Lower lobe of right lung (tissue), 2 donors: ENCODE data around the gene TCF4. TPM values are rescaled to one million over a fixed set of nuclear protein-coding genes. Genes with fewer than 3 reads are reported as not detected.
A peak's percentile ranks its signal among the peaks of the same experiment; 100 is the strongest.

Source experiments
- ATAC-seq, 2 donors: fragments of 200-7000 bp; cut with Tn5 transposase; one replicate each; pipeline ENCODE4 v1.9.1; 2020 to 2022; ENCODE audit warnings: mild to moderate bottlenecking in 2 of 2, moderate library complexity in 2 of 2
- DNase-seq: peaks from one replicate; pipeline ENCODE4 v3.0.0-alpha.2; 2020
- H3K27ac ChIP-seq: fragments of 200-600 bp; one replicate; pipeline ENCODE4 v1.8.0; 2022
- H3K27me3 ChIP-seq: fragments of 200-600 bp; one replicate; pipeline ENCODE4 v1.8.0; 2022; ENCODE audit warnings: low read depth
- H3K36me3 ChIP-seq: fragments of 200-600 bp; one replicate; pipeline ENCODE4 v1.8.0; 2022; ENCODE audit warnings: mild to moderate bottlenecking
- H3K4me1 ChIP-seq: fragments of 200-600 bp; one replicate; pipeline ENCODE4 v1.8.0; 2022
- H3K4me3 ChIP-seq: fragments of 200-600 bp; one replicate; pipeline ENCODE4 v1.8.0; 2022; ENCODE audit warnings: mild to moderate bottlenecking
- H3K9me3 ChIP-seq: fragments of 200-600 bp; one replicate; pipeline ENCODE4 v1.8.0; 2022
- intact Hi-C: fragments of 100-400 bp; cut with DNase I; formaldehyde crosslinking; loops from one replicate; pipeline ENCODE4 v1.11.0; 2022
- total RNA-seq: library from RNA; stranded (reverse); fragmentation: NEBNext Ultra II Directional; extraction: Animal tissue kit (Norgen Biotek cat#: 25700); gene quantifications from one replicate; pipeline ENCODE4 v1.2.1, GENCODE V29; 2021
- TF ChIP-seq, protein P1 (sequence below): fragments of 200-600 bp; IDR thresholded peaks from one replicate; pipeline ENCODE4 v1.8.0; 2022; ENCODE audit warnings: antibody characterized with exemption, mild to moderate bottlenecking
- donor health status: DM: no; HTN: yes; CAD: no; lungs with severe emphysema.

The TCF4 gene
- total RNA-seq, 1 donor from 2014 or later, result 112 TPM

DNA sequence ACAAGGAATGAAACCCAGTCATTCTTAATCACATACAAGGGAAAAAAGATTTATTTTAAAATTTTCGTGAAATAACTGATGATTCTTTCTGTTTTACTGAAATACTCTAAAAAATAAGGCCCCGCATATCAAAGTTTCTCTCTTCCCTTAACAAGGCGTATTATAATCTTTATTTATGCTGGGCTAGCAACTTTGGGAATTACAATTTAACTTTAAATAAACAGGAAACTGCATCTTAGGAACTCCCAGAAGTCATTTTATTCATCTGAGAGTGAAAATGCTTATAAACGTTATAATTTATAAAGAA lies 166.7 kb downstream of the TCF4 start:
- ATAC-seq (no peak), DNase-seq (no peak)
- TF ChIP-seq, protein P1, sequence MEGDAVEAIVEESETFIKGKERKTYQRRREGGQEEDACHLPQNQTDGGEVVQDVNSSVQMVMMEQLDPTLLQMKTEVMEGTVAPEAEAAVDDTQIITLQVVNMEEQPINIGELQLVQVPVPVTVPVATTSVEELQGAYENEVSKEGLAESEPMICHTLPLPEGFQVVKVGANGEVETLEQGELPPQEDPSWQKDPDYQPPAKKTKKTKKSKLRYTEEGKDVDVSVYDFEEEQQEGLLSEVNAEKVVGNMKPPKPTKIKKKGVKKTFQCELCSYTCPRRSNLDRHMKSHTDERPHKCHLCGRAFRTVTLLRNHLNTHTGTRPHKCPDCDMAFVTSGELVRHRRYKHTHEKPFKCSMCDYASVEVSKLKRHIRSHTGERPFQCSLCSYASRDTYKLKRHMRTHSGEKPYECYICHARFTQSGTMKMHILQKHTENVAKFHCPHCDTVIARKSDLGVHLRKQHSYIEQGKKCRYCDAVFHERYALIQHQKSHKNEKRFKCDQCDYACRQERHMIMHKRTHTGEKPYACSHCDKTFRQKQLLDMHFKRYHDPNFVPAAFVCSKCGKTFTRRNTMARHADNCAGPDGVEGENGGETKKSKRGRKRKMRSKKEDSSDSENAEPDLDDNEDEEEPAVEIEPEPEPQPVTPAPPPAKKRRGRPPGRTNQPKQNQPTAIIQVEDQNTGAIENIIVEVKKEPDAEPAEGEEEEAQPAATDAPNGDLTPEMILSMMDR, result no peak
- Histone ChIP-seq H3K36me3 (no peaks in the 10 kb centered on the region), H3K4me3 (peak overlapping the region; percentile 32), H3K27me3 (no peaks in the 10 kb centered on the region), H3K4me1 (peaks cover 21% of the 10 kb centered on the region), H3K9me3 (no peaks in the 10 kb centered on the region), H3K27ac (peak overlapping the region; percentile 66)
- intact Hi-C loops, result no loop called here

DNA sequence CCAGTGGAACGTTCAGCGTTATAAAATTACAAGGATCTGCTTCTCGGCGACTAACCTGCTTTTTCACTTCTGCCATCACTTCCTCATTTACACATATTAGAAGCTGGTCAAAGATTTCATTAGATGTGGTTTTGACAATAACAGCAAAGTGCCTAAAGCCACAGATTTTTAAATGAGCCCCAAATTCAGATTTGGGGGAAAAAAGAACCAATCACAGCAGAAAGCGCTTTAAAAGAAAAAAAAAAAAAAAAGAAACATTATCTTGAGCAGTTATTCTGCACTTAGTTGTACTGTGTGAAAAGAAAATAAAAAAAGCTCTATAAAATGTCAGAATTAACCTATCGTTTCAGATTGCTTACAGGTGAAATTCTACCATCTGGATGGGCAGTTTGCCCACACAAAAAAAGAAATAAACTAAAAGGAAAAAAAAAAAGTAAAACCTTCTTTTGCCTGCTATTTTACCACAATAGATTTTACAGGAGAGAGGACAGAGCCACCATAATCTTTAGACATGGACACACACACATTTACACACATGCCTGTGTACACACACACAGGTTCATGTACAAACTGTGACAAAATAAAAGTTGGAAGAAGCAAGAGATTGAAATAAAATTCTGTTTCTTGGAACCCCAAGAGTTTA lies 167.2 kb downstream of the TCF4 start:
- Histone ChIP-seq H3K4me3 (peak overlapping the region; percentile 32), H3K36me3 (no peaks in the 10 kb centered on the region), H3K27ac (peak overlapping the region; percentile 66), H3K27me3 (no peaks in the 10 kb centered on the region), H3K9me3 (no peaks in the 10 kb centered on the region), H3K4me1 (peaks cover 26% of the 10 kb centered on the region)
- DNase-seq, result no peak
- intact Hi-C loops, result no loop called here
- TF ChIP-seq, protein P1, result no peak
- no peak for ATAC-seq

DNA sequence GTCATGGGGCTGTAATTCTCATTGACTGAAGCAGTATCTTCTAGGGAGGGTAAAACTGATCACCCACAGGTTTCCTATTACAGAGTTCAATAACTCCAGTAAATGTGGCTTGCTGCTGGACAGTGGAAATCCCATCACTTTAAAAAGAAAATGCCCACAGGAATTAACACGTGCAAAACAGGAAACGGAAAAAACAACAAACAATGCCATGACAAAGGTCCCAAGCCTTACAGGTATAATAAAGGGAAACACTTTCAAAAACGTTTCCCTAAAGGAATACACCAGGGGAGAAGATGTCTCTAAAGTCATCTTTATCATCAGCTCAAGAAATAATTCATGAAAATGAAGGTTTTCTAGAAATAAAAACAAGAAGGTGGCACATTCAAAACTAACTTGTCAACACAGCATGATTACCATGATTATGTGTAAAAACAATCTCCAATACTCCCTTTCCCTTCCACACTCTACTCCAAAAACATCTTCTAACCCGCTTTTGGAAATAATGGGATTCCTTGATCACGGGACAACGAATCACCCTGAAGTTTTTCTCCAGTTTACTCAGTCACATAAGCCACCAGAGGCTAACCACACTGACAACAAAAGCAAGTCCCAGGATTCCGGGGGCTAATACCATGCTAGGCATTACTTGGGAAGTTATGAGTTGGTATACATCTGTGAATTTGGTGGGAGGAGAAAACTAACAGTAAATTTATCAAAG lies 167.9 kb downstream of the TCF4 start:
- Histone ChIP-seq H3K36me3 (no peaks in the 10 kb centered on the region), H3K4me1 (peaks cover 26% of the 10 kb centered on the region), H3K27me3 (no peaks in the 10 kb centered on the region), H3K4me3 (peak overlapping the region; percentile 32), H3K27ac (peak overlapping the region; percentile 66), H3K9me3 (no peaks in the 10 kb centered on the region)
- ATAC-seq (no peak), DNase-seq (no peak)
- intact Hi-C loops, result loop anchor here (5.0 kb wide), 1 partner anchor 1157 kb away; no protein-coding TSS in a partner anchor
- TF ChIP-seq, protein P1, result no peak

DNA sequence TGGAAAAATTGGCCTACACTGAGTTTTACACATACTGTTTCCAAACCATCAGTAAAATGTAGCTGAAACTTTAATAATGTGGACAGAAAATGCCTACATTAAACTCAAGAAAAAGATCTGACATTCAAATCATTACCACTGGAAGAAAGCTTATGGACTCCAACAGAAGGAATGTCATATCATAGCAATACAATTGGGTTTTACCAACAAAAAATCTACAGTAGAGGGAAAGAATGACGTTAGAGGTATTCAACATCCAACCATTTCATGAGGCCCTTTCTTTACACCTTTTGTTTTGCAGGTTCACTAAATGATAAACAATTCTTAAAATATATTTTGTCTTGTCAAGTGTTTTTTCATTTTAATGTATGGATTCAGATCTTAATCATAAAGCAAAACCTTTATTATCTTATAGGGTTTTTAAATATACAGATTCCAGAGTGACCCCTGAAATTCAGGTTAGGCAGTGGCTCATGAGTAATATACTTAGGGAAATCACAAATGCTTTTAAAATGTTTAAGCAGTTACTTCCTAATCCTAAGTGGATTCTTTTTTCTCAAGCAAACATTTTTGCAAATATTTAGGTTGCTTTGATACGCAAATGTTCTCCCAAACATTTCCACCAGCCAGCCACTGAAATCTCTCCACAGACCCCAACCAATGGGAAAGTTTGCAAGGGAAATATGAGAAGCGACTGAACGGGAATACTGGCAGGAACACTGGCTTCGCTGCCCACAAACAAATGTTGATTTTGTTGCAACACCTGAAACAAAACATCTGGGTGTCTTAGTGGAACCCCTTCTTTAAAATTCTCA lies 168.7 kb downstream of the TCF4 start:
- ATAC-seq (no peak), DNase-seq (no peak)
- H3K4me1 ChIP-seq, result peaks cover 26% of the 10 kb centered on the region
- TF ChIP-seq, protein P1, result no peak
- H3K4me3 ChIP-seq, result peak overlapping the region; percentile 32
- peak overlapping the region; percentile 66 for H3K27ac ChIP-seq
- H3K36me3 ChIP-seq, result no peaks in the 10 kb centered on the region
- intact Hi-C loops, result loop anchor here (5.0 kb wide), 1 partner anchor 1158 kb away; no protein-coding TSS in a partner anchor
- H3K9me3 ChIP-seq, result no peaks in the 10 kb centered on the region
- no peaks in the 10 kb centered on the region for H3K27me3 ChIP-seq

DNA sequence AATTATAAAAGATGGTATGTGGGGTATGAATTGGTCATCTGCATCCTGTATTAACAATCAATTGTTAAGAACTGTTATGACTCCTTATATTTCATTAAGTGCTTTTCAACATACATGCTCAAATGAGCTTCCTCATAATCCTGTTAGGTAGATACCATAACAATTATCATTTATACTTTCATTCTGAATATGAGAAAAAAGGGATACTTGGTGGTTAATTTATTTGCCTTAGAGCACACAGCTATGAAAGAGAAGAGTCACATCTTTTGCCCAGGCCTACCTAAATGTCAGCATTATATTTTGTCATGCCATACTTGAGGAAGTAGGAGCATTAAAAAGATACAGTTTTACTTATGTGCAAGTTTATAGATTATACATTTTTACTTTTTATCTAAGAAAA lies 169.6 kb downstream of the TCF4 start:
- H3K27ac ChIP-seq, result no peak overlapping the region

More for the DNA sequence above, 169.6 kb downstream of the TCF4 start:
- intact Hi-C loops, result loop anchor here (5.0 kb wide), 1 partner anchor 1159 kb away; no protein-coding TSS in a partner anchor
- no peaks in the 10 kb centered on the region for H3K36me3 ChIP-seq
- no peaks in the 10 kb centered on the region for H3K9me3 ChIP-seq
- DNase-seq, result no peak
- no peak for ATAC-seq
- H3K4me1 ChIP-seq, result peaks cover 26% of the 10 kb centered on the region
- H3K27me3 ChIP-seq, result no peaks in the 10 kb centered on the region
- no peak overlapping the region for H3K4me3 ChIP-seq
- TF ChIP-seq, protein P1, result no peak
